Uterus (tissue), 4 donors: ENCODE results near the gene NOC4L. TPM values are rescaled to one million over a fixed set of nuclear protein-coding genes. Genes with fewer than 3 reads are reported as not detected.

Experiments
- DNase-seq, 2 donors: peaks; one replicate each; pipeline ENCODE4 v3.0.0-alpha.2; 2019 to 2020
- H3K27ac ChIP-seq, 2 donors: fragments of 200-600 bp; sonication (generic); 1 replicate in 1 of 2; 2 replicates in 1 of 2; pipeline ENCODE4 v1.5.1; 2016 to 2018
- H3K27me3 ChIP-seq, 2 donors: fragments of 200-600 bp; sonication (generic); one replicate each; pipeline ENCODE4 v1.5.1; 2018 to 2019; ENCODE audit warnings: control low read depth in 1 of 2
- H3K36me3 ChIP-seq, 2 donors: fragments of 200-600 bp; sonication (generic); one replicate each; pipeline ENCODE4 v1.5.1; 2019; ENCODE audit warnings: control low read depth in 1 of 2
- H3K4me1 ChIP-seq, 2 donors: fragments of 200-600 bp; sonication (generic); one replicate each; pipeline ENCODE4 v1.5.1; 2018 to 2019; ENCODE audit warnings: control low read depth in 1 of 2
- H3K4me3 ChIP-seq, 2 donors: fragments of 200-600 bp; sonication (generic); 1 replicate in 1 of 2; 2 replicates in 1 of 2; pipeline ENCODE4 v1.5.1; 2018 to 2019; ENCODE audit warnings: mild to moderate bottlenecking in 1 of 2
- H3K9me3 ChIP-seq, 2 donors: fragments of 200-600 bp; sonication (generic); one replicate each; pipeline ENCODE4 v1.5.1; 2019; ENCODE audit warnings: control low read depth in 1 of 2
- POLR2A ChIP-seq, 2 donors: fragments of 450-650 bp; IDR thresholded peaks; one replicate each; pipeline ENCODE4 v1.6.1; 2016; ENCODE audit warnings: antibody characterized with exemption in 2 of 2, mild to moderate bottlenecking in 1 of 2, moderate library complexity in 1 of 2
- intact Hi-C: fragments of 100-400 bp; cut with DNase I; formaldehyde crosslinking; loops from one replicate; pipeline ENCODE4 v1.15.1; 2023; ENCODE audit warnings: low total_unique reads
- total RNA-seq, 4 donors: library from RNA; depleted of rRNA in 3 of 4; stranded (reverse); fragments of >200 nt in 3 of 4; gene quantifications; one replicate each; pipeline versions ENCODE4 v1.1.0 to v1.2.4, GENCODE V29; 2014 to 2023
- TF ChIP-seq, protein P1 (sequence below), 4 experiments: fragments of 200-600 bp in 2 of 4; fragments of 450-650 bp in 2 of 4; sonication (generic) in 2 of 4; IDR thresholded peaks; one replicate each; pipeline ENCODE4 v1.5.1; 2016 to 2019; ENCODE audit warnings: antibody characterized with exemption in 4 of 4, mild to moderate bottlenecking in 2 of 4, moderate library complexity in 1 of 4
- donor health status: DM: yes; HTN: yes; CAD: no.

The NOC4L gene
- total RNA-seq, 4 donors from 2014 or later = 9.4 to 15.4 TPM; not detected in 2

- TF ChIP-seq, protein P1, sequence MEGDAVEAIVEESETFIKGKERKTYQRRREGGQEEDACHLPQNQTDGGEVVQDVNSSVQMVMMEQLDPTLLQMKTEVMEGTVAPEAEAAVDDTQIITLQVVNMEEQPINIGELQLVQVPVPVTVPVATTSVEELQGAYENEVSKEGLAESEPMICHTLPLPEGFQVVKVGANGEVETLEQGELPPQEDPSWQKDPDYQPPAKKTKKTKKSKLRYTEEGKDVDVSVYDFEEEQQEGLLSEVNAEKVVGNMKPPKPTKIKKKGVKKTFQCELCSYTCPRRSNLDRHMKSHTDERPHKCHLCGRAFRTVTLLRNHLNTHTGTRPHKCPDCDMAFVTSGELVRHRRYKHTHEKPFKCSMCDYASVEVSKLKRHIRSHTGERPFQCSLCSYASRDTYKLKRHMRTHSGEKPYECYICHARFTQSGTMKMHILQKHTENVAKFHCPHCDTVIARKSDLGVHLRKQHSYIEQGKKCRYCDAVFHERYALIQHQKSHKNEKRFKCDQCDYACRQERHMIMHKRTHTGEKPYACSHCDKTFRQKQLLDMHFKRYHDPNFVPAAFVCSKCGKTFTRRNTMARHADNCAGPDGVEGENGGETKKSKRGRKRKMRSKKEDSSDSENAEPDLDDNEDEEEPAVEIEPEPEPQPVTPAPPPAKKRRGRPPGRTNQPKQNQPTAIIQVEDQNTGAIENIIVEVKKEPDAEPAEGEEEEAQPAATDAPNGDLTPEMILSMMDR (IDR thresholded peaks at IDR 0.05) = no peak
- TF ChIP-seq POLR2A (IDR thresholded peaks at IDR 0.05) = no peak
- Histone ChIP-seq H3K27me3 (peaks cover 0 to 50% of the 10 kb centered on the region in 2 donors), H3K4me1 (no peaks in the 10 kb centered on the region), H3K9me3 (no peaks in the 10 kb centered on the region), H3K4me3 (no peak overlapping the region), H3K36me3 (no peaks in the 10 kb centered on the region), H3K27ac (no peak overlapping the region)
- no peak for DNase-seq
- intact Hi-C loops = no loop called here
Measured at GRCh38 chr12:132174015-132174838, 30.0 kb downstream of the NOC4L start.

GRCh38 chr12:132174839-132175490, 30.7 kb downstream of the NOC4L start:
- Histone ChIP-seq H3K27me3 (peaks cover 0 to 49% of the 10 kb centered on the region in 2 donors), H3K9me3 (no peaks in the 10 kb centered on the region), H3K4me3 (no peak overlapping the region), H3K27ac (no peak overlapping the region), H3K4me1 (no peaks in the 10 kb centered on the region), H3K36me3 (no peaks in the 10 kb centered on the region)
- intact Hi-C loops = no loop called here
- no peak for DNase-seq
- no peak for TF ChIP-seq POLR2A (IDR thresholded peaks at IDR 0.05)

DNA sequence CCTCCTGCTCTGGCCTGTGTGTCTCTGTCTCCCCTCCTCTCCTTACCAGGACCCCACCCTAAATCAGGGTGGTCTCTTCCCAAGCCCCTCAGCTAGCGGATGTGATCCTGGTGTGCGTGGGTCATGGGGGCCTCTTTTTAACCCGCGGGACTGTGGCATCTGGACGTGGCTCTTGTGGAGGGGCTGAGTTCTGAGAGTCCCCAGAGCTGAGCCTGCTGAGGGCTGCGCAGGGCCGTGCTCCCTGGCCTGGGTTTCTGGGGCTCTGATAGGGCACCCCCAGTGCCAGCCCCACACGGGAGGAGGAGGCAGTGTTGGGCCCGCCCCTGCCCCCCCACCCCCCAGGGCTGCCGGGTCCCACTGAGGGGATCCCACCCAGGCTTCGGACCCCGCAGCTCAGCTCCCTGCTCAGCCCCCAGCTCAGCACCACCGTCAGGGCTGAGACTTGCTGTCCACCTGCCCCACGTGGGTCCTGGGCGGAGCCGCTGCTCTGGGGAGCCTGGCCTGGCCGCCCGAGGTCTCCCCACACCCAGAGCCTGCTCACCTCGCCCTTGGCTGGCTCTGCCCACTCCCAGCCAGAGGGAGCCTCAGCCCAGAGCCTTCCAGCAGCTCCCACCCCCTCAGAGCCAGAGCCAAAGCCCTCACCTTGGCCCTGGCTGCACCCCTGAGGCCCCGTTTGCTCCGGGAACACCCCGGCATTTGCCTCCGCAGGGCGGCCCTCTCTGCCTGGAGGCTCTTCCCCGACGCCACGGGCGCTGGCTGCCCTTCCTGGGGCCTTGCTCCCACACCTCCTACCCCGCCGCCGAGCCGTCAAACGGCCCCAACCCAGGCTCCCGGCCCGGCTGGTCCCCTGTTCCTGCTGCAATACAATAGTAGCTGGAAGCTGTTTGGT, 31.5 kb downstream of the NOC4L start:
- peaks cover 0 to 45% of the 10 kb centered on the region in 2 donors for H3K27me3 ChIP-seq
- no peak for DNase-seq
- TF ChIP-seq, protein P1 (IDR thresholded peaks at IDR 0.05) = no peak
- TF ChIP-seq POLR2A (IDR thresholded peaks at IDR 0.05) = no peak

GRCh38 chr12:132176385-132176919, 32.2 kb downstream of the NOC4L start:
- Histone ChIP-seq H3K4me3 (no peak overlapping the region), H3K9me3 (no peaks in the 10 kb centered on the region), H3K27ac (no peak overlapping the region), H3K36me3 (no peaks in the 10 kb centered on the region), H3K27me3 (peaks cover 0 to 42% of the 10 kb centered on the region in 2 donors), H3K4me1 (no peaks in the 10 kb centered on the region)
- intact Hi-C loops = no loop called here
- no peak for DNase-seq
- no peak for TF ChIP-seq POLR2A (IDR thresholded peaks at IDR 0.05)
- TF ChIP-seq, protein P1 (IDR thresholded peaks at IDR 0.05) = no peak

More for the DNA sequence above, 31.5 kb downstream of the NOC4L start:
- Histone ChIP-seq H3K9me3 (no peaks in the 10 kb centered on the region), H3K36me3 (no peaks in the 10 kb centered on the region), H3K27ac (no peak overlapping the region), H3K4me3 (no peak overlapping the region), H3K4me1 (no peaks in the 10 kb centered on the region)
- intact Hi-C loops = no loop called here

DNA sequence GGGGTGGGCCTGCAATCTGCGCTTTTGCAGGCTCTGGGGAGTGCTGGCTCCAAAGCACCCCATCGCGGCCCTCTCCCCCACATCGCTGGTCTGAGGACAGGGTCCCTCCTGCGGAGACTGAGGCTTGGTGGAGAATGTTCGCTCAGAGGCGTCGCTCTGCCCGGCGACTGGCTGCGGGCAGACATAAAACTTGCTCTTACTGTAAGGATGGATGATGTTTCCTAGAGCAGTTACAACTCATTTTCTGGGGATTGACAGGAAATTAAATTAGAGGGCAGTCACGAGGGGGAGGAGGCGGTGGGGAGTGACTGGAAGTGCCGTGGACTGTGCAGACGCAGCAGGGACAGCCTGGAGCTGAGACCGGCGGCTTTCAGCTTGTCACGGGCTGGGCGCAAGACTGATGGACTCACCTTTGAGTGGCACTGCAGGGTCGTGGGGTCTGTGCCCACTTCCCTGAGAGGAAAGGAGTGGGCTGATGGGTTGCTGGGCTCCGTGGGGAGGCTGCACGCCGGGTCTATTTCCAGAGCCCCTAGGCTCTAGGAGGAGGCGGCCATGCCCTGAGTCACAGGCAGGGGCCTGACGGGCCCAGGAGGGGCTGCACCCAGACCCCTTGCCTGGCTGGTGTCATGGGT, 32.8 kb downstream of the NOC4L start:
- H3K36me3 ChIP-seq = no peaks in the 10 kb centered on the region
- no peak overlapping the region for H3K27ac ChIP-seq
- H3K27me3 ChIP-seq = peaks cover 0 to 42% of the 10 kb centered on the region in 2 donors
- H3K4me1 ChIP-seq = no peaks in the 10 kb centered on the region
- DNase-seq = no peak
- TF ChIP-seq POLR2A (IDR thresholded peaks at IDR 0.05) = no peak
- TF ChIP-seq, protein P1 (IDR thresholded peaks at IDR 0.05) = no peak
- no peak overlapping the region for H3K4me3 ChIP-seq
- no peaks in the 10 kb centered on the region for H3K9me3 ChIP-seq
- intact Hi-C loops = no loop called here
